Epithelial cell of esophagus (primary cell): ENCODE data around the gene SETBP1.

ENCODE experiments used
- DNase-seq: peaks from one replicate; pipeline ENCODE4 v3.0.0; 2010; ENCODE audit warnings: low read depth
- H3K4me3 ChIP-seq: 2 replicates; pipeline ENCODE4 v1.5.1; 2011; ENCODE audit warnings: mild to moderate bottlenecking, low read length, control low read depth
- TF ChIP-seq, protein P1 (sequence below): IDR thresholded peaks from 2 replicates; pipeline ENCODE4 v1.5.1; 2011; ENCODE audit warnings: low read depth, mild to moderate bottlenecking, low read length, control low read depth, inconsistent platforms; ENCODE audit not compliant: insufficient read depth; ENCODE audit errors: missing control alignments

SETBP1 gene

DNA sequence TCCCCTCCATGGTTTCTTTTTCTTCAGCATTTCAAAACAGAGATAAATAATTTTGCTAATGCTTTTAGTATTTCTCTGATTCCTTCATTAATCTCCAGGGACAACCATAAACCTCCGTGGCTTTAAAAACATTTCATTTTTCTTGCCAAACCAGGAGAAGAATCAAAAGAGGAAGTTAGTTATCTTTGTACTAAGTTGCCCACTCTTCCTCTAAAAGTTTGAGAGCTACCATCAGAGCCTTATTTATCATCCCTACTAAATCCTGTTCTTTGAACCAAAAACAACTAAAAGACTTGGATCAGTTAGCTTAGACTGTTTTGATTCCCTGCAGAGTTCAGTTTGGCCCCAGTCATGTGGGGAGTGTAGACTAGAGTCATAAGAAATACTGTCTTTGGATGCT lies 208.4 kb downstream of the SETBP1 start:
- TF ChIP-seq, protein P1, sequence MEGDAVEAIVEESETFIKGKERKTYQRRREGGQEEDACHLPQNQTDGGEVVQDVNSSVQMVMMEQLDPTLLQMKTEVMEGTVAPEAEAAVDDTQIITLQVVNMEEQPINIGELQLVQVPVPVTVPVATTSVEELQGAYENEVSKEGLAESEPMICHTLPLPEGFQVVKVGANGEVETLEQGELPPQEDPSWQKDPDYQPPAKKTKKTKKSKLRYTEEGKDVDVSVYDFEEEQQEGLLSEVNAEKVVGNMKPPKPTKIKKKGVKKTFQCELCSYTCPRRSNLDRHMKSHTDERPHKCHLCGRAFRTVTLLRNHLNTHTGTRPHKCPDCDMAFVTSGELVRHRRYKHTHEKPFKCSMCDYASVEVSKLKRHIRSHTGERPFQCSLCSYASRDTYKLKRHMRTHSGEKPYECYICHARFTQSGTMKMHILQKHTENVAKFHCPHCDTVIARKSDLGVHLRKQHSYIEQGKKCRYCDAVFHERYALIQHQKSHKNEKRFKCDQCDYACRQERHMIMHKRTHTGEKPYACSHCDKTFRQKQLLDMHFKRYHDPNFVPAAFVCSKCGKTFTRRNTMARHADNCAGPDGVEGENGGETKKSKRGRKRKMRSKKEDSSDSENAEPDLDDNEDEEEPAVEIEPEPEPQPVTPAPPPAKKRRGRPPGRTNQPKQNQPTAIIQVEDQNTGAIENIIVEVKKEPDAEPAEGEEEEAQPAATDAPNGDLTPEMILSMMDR = no peak
- no peak overlapping the region for H3K4me3 ChIP-seq
- DNase-seq = no peak

DNA sequence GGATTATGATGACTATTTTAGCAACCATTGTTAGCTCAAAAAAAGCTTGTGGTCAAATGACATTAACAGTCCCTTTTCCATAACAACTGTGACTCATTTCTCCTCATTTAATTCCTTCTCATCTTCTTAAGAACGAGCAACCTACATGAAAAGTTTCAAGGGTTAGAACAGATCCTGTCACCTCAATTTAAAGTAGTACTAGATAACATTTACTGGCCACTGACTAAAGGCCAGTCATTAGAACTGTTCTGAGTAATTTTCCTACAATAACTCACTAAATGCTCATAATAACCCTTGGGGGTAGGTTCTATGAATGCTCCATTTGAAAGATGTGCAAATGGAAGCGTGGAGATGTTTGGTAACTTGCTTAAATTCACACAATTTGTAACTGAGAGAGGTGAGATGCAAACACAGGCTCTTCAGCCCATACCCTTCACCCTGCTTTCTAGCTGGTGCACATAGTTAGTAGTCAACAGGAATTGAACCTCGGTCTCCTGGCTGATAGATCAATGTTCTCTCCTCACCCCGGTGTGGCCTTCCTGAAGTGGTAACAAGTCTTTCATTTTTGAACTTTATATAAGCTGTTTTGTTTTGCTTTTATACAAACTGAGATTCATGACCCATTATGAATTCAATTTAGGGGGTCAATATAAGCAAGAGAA lies 212.5 kb downstream of the SETBP1 start:
- TF ChIP-seq, protein P1 = no peak
- DNase-seq = no peak
- no peak overlapping the region for H3K4me3 ChIP-seq

DNA sequence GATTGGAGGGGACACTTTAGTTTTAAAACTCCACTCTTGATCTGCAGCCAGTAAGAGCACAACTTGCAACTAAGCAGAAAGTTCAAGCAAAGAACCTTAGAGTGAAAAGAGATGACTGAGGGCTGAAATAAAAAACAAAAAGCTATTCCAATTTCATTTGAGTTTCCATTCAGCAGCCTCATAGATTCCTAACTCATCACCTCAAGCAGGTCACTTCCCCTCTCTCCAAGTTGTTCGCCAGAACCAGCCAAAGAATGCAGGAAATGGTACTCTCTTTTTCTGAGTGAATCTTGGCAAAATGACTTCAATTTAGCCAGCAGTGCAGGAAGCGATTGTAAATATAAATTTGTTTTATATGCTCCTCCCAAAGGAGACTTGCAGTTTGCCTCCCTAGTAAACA lies 213.3 kb downstream of the SETBP1 start:
- no peak for DNase-seq
- no peak overlapping the region for H3K4me3 ChIP-seq
- TF ChIP-seq, protein P1 = no peak

DNA sequence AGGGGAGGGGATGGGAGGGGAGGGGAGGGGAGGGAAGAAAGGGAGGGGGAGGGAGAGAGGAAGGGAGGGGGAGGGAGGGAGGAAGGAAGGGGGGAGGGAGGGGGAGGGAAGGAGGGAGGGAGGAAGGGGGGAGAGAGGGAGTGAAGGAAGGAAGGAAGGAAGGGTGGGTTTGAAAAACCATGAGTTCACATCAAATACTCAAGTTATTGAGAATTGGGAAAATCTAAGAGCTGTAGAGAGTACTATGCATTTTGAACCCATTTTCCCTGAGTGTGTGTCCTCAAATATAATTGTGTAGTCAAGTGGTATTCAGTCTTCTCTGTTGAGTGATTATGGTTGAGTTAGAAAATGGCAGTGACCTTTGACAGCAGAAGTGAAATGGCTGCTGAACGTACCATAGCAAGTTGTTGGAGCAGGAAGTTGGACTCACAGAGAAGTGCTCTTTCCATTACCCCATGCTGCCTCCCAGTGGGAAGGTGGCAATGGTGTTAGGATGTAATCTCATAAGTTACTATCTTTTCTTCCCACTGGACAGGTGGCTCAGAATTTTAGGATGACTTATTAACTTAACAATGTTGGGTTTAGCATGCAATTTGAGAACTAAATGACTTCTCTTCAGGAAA lies 214.6 kb downstream of the SETBP1 start:
- peak; percentile 84 for DNase-seq
- TF ChIP-seq, protein P1 = peak; percentile 81
- H3K4me3 ChIP-seq = no peak overlapping the region

DNA sequence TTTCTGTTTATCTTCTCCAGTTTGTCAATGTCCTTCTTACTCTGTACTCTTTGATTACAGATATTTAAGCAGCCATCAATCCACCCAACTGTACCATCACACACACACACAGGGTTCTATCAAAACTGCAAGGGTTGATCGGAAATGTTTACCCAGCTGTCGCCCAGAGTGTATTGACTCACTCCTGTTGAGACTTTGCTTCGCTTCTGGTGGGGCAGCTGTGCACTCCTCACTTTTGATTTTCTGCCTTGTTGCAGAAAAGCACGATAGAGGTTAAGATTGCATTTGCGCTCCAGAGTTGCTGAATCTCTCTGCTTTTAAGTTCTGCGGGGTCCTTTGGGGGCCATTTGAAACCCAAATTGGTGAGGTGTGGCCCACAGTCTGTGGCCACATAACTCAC lies 216.2 kb downstream of the SETBP1 start:
- H3K4me3 ChIP-seq = no peak overlapping the region
- no peak for DNase-seq
- TF ChIP-seq, protein P1 = no peak

DNA sequence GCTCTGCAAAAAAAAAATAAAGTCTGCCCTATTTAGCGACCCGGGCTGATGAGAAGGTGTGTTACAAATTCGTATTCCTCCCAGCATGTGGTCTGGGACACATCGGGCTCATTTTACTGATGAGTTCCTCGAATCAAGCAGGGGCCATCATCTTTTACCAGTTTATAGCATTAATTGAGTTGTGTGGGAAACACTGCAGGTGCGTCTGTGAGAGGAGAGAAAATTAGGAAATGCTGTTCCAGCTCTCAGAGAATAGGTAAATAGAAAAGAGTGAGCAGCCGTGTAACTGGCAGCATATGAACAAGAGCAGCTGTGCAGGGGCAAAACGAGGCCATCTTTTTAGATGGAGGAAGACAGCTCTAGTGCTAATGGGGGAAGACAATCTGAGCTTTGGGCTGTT lies 216.7 kb downstream of the SETBP1 start:
- no peak overlapping the region for H3K4me3 ChIP-seq
- no peak for DNase-seq
- TF ChIP-seq, protein P1 = no peak

DNA sequence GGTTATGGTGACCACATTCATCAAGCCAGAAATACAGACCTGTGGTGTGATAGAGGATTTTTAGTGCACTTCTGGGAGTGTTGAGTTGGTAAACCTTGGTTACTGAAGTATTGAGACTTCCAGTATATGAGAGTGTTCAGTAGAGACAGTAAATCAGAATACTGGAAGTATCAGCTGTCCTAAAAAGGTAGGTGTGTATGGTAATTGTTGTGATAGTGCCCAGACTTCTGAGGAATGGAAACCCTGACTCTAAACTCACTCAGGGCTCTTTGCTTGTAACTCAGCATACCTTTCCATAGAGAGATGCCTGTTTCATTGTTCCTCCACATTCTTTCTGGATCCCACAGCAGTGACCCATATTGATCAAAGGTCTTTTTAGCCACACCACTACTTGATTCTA lies 217.1 kb downstream of the SETBP1 start:
- TF ChIP-seq, protein P1 = no peak
- H3K4me3 ChIP-seq = no peak overlapping the region
- DNase-seq = no peak
